Panc1 (cell line): ENCODE data around the gene ARHGAP8. TPM values are rescaled to one million over a fixed set of nuclear protein-coding genes. Genes with fewer than 3 reads are reported as not detected.

Experiments used
- ATAC-seq: fragments of 200-7000 bp; cut with Tn5 transposase; 2 replicates; pipeline ENCODE4 v1.9.1; 2020; ENCODE audit warnings: mild to moderate bottlenecking, moderate library complexity
- BruUV-seq: library from RNA; stranded (reverse); fragments of 400-500 nt; replicated peaks from 2 replicates; lab custom pipeline; 2021; lab: Mats Ljungman, UMichigan
- CTCF ChIA-PET: fragments of 300-600 bp; sonication (Branson Sonifier 250); formaldehyde crosslinking; loops from one replicate; lab custom pipeline; 2022; ENCODE audit warnings: antibody characterized with exemption; lab: Charles Lee
- POLR2A ChIA-PET: fragments of 300-600 bp; sonication (Branson Sonifier 250); formaldehyde crosslinking; loops from one replicate; lab custom pipeline; 2022; ENCODE audit warnings: antibody characterized with exemption; lab: Charles Lee
- DNase-seq: peaks from one replicate; pipeline ENCODE4 v3.0.0-alpha.2; 2010; ENCODE audit warnings: low read depth, low spot score
- H3K27ac ChIP-seq: 2 replicates; pipeline ENCODE4 v1.5.1; 2011; ENCODE audit warnings: mild to moderate bottlenecking, low read length, inconsistent platforms
- H3K27me3 ChIP-seq: fragments of 200-500 bp; sonication (Bioruptor generic); 2 replicates; pipeline ENCODE4 v1.6.0; 2014; ENCODE audit warnings: low read length, inconsistent platforms; ENCODE audit not compliant: control insufficient read depth, insufficient read depth
- H3K36me3 ChIP-seq: fragments of 200-500 bp; sonication (Bioruptor generic); 2 replicates; pipeline ENCODE4 v1.5.1; 2014; ENCODE audit warnings: inconsistent platforms, mild to moderate bottlenecking, low read length, moderate library complexity; ENCODE audit not compliant: control insufficient read depth, insufficient read depth
- H3K4me1 ChIP-seq: 2 replicates; pipeline ENCODE4 v1.5.1; 2011; ENCODE audit warnings: inconsistent platforms, mild to moderate bottlenecking, low read length, moderate library complexity; ENCODE audit not compliant: control insufficient read depth, insufficient read depth
- H3K4me3 ChIP-seq, 2 experiments: 2 replicates each; pipeline ENCODE4 v1.5.1; 2011 to 2012; ENCODE audit warnings: low read depth in 2 of 2, low read length in 2 of 2, mild to moderate bottlenecking in 2 of 2, inconsistent platforms in 1 of 2, moderate library complexity in 1 of 2
- H3K9me3 ChIP-seq: fragments of 200-500 bp; sonication (Bioruptor generic); 2 replicates; pipeline ENCODE4 v1.5.1; 2014; ENCODE audit warnings: low read depth, mild to moderate bottlenecking, inconsistent platforms, low read length, moderate library complexity; ENCODE audit not compliant: control insufficient read depth, insufficient read depth
- POLR2AphosphoS5 ChIP-seq: IDR thresholded peaks from 2 replicates; pipeline ENCODE4 v1.6.1; 2012; ENCODE audit warnings: mild to moderate bottlenecking, low read depth, low read length, moderate library complexity
- REST ChIP-seq, 2 experiments: IDR thresholded peaks; 2 replicates each; pipeline ENCODE4 v1.6.1; 2011 to 2012; ENCODE audit warnings: low read depth in 2 of 2, control low read depth in 1 of 2, low read length in 1 of 2, mild to moderate bottlenecking in 1 of 2, moderate library complexity in 1 of 2; ENCODE audit not compliant: insufficient read depth in 1 of 2
- SIN3A ChIP-seq: IDR thresholded peaks from 2 replicates; pipeline ENCODE4 v1.6.1; 2012; ENCODE audit warnings: low read depth, mild to moderate bottlenecking, low read length, moderate library complexity, borderline replicate concordance; ENCODE audit not compliant: insufficient read depth
- TCF7L2 ChIP-seq: IDR thresholded peaks from 2 replicates; pipeline ENCODE4 v1.6.1; 2011; ENCODE audit warnings: mild to moderate bottlenecking, low read depth, low read length, inconsistent platforms
- in situ Hi-C: cut with HindIII; loops from 2 replicates; pipeline ENCODE4 v1.10.0; 2016; ENCODE audit warnings: low sequenced_read_pairs, low pct_unique_long_range_greater_than_20kb
- intact Hi-C: fragments of 100-400 bp; cut with micrococcal nuclease; formaldehyde crosslinking; loops from one replicate; pipeline ENCODE4 v1.10.0; 2022; ENCODE audit not compliant: unreplicated experiment
- total RNA-seq: library from RNA; stranded (reverse); gene quantifications from one replicate; pipeline ENCODE4 v1.2.1, GENCODE V29; 2021; ENCODE audit not compliant: unreplicated experiment
- TF ChIP-seq, protein P1 (sequence below): fragments of 450-650 bp; IDR thresholded peaks from 2 replicates; pipeline ENCODE4 v1.5.1; 2017; ENCODE audit warnings: mild to moderate bottlenecking

The ARHGAP8 gene
- total RNA-seq, 1 experiment from 2014 or later, result 9.2 TPM

- intact Hi-C loops (no loop called here), in situ Hi-C loops (no loop called here)
- BruUV-seq, result no TSS peak
- DNase-seq (no peak), ATAC-seq (no peak)
- Histone ChIP-seq H3K4me3 (no peak overlapping the region), H3K4me1 (no peaks in the 10 kb centered on the region), H3K27ac (no peak overlapping the region), H3K36me3 (no peaks in the 10 kb centered on the region), H3K27me3 (no peaks in the 10 kb centered on the region), H3K9me3 (no peaks in the 10 kb centered on the region)
- ChIA-PET POLR2A (no interaction called here), CTCF (interaction anchor here (0.5 kb wide), 1 partner anchor 19 kb away, joined by 3 read pairs; no protein-coding TSS in a partner anchor)
- TF ChIP-seq TCF7L2, result no peak
- no peak for TF ChIP-seq POLR2AphosphoS5
- no peak for TF ChIP-seq SIN3A
- TF ChIP-seq, protein P1, sequence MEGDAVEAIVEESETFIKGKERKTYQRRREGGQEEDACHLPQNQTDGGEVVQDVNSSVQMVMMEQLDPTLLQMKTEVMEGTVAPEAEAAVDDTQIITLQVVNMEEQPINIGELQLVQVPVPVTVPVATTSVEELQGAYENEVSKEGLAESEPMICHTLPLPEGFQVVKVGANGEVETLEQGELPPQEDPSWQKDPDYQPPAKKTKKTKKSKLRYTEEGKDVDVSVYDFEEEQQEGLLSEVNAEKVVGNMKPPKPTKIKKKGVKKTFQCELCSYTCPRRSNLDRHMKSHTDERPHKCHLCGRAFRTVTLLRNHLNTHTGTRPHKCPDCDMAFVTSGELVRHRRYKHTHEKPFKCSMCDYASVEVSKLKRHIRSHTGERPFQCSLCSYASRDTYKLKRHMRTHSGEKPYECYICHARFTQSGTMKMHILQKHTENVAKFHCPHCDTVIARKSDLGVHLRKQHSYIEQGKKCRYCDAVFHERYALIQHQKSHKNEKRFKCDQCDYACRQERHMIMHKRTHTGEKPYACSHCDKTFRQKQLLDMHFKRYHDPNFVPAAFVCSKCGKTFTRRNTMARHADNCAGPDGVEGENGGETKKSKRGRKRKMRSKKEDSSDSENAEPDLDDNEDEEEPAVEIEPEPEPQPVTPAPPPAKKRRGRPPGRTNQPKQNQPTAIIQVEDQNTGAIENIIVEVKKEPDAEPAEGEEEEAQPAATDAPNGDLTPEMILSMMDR, result no peak
- no peak for TF ChIP-seq REST (IDR thresholded peaks at IDR 0.05; ENCODE audit: insufficient read depth in 1 of 2, low read depth in 2 of 2, low read length in 1 of 2)
Observed at GRCh38 chr22:44734278-44734677, 18.1 kb upstream of the ARHGAP8 start.

DNA sequence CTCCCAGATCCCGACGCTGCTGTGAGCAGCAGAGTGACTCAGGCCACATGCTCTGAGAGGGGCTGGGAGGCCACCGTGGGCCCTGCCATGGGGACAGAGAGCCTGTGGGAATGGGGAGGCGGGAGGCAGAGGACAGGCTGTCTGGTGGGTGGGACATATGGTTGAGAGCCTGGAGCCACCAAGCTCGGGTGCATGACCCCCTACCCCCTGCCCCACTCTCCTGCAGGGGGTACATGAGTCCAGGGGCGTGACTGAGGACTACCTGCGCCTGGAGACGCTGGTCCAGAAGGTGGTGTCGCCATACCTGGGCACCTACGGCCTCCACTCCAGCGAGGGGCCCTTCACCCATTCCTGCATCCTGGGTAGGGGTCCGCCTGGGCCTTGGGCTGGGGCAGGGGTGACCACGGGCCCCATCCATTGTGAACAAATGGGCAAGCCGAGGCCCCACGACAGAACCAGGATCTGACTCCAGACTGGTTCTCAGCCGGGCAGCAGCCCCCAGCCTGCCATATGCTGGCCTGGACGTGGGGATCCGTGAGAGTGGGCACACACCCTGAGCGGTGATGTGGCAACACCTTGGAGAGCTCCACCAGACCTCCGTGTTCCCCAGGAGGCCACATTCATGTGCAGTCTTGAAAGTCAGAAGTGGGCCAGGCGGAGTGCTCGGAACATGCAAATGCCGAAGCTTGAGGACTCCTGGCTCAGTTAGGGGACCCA, 17.4 kb upstream of the ARHGAP8 start:
- POLR2A ChIA-PET, result no interaction called here
- in situ Hi-C loops, result no loop called here
- Histone ChIP-seq H3K27me3 (no peaks in the 10 kb centered on the region), H3K36me3 (no peaks in the 10 kb centered on the region), H3K4me1 (no peaks in the 10 kb centered on the region), H3K27ac (no peak overlapping the region), H3K9me3 (no peaks in the 10 kb centered on the region), H3K4me3 (no peak overlapping the region)
- no peak for TF ChIP-seq POLR2AphosphoS5
- peak; percentile 24 to 49; a peak in 1 of 4 replicates for TF ChIP-seq REST (IDR thresholded peaks at IDR 0.05; ENCODE audit: insufficient read depth in 1 of 2, low read depth in 2 of 2, low read length in 1 of 2)
- no peak for TF ChIP-seq SIN3A
- DNase-seq (no peak), ATAC-seq (no peak)
- CTCF ChIA-PET, result interaction anchor here (0.5 kb wide), 1 partner anchor 18 kb away, joined by 3 read pairs; no protein-coding TSS in a partner anchor
- no TSS peak for BruUV-seq
- intact Hi-C loops, result loop anchor here (5.0 kb wide), 1 partner anchor 38 kb away; no protein-coding TSS in a partner anchor
